Fibroblast of the conjunctiva (primary cell): ENCODE results near the gene AMDHD1.
A peak's percentile ranks its signal among the peaks of the same experiment; 100 is the strongest.

ENCODE experiments used
- DNase-seq: peaks from one replicate; pipeline ENCODE4 v3.0.0-alpha.2; 2010; ENCODE audit warnings: low read depth

Gene AMDHD1

DNA sequence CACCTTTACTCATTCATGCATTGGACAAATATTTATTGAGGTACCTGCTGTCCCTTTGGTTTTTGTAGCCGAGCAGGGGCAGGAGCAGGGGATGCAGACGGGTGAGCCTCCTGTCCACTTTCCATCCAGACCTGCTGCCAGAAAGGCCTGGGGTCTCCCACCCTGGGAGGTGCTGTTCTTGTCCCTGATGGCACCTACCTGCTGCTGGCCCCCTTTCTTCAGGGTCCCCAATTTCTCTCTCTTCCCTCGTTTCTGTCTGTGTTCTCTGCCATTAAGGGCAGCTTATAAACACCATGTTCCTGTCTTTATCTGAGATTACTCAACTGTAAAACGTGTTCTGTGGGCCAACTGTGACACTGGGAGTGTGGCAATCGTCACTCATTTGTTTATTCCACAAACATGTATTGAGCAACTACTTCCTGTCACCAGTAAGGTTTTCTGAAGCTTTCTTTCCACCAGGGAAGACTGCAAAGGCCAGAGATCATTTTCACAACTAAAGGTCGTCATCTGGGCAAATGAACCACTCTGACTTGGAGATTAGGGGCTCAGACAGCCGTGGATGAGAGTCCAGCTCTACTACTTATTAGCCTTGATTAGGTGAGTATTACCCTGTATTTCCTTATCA is 53.0 kb downstream of the AMDHD1 start, which contains the start of gene HAL:
Gene HAL (minus strand): TSS at position 311 of the 625 bp plus-strand sequence. CDS start 434 bp downstream, outside the sequence.
- DNase-seq: no peak

DNA sequence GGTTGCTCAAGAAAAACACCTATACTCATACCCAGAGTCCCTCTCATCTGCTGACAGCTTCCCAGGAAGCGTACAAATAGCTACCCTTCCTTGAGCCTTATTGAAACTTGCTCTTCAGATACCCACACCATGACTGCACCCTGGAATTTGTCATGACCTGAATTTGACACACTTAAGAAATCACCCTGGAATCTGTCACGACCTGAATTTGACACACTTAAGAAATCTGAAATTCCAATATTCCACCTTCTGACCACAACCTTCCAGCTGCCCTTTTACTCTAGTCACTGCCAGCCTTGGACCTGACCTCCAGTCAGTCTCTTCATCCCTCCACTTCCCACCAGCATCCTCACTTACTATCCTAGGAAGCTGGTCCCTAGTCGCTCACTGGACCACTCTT is 54.1 kb downstream of the AMDHD1 start:
- no peak for DNase-seq

GRCh38 chr12:95997911-95998510 is 54.9 kb downstream of the AMDHD1 start:
- DNase-seq: no peak

DNA sequence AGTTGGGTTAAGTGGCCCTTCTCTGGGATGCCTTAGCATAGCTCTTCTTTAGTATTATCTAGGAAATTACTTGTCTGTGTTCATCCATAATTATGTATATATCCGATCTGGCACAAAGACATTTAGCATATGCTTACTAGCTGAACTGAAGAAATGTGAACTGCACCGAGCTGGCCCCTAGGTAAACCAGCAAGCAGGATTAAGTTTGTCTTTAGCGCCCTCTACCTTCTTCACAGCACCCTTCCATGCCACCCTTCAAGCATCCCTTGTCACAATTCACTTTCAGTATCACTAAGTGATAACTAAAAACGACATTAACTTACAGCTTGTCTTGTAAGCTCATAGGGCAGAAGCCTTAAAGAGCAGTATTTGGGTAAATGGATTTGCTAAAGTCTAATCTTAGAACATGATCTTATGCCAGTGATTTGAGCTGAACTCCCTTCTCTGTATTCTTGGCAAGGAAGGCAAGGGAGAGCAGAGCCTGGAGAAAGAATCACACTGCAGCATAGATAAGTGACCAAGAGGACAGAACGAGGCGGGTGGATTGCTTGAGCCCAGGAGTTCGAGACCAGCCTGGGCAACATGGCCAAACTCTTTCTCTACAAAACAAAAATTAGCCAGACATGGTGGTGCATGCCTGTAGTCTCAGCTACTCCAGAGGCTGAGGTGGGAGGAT is 55.6 kb downstream of the AMDHD1 start:
- DNase-seq: peak; percentile 47

DNA sequence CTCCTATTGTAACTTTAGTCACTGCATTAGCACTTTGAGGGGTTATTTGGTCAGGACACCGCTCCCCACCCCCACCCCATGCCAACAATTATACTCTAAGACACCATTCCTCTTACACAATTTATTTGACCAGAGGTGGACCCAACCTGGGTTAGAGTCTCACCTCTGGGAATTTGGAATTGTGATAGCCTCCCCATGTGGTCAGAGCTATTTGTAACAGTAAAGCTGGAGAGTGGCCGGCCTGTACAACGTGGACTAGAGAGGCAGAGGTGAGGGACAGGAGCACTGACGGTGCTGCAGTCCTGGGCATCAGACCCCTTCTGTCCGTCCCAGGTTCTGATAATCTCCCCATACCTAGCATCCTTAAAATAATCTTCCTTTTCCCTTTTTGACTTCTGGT is 56.4 kb downstream of the AMDHD1 start:
- no peak for DNase-seq

DNA sequence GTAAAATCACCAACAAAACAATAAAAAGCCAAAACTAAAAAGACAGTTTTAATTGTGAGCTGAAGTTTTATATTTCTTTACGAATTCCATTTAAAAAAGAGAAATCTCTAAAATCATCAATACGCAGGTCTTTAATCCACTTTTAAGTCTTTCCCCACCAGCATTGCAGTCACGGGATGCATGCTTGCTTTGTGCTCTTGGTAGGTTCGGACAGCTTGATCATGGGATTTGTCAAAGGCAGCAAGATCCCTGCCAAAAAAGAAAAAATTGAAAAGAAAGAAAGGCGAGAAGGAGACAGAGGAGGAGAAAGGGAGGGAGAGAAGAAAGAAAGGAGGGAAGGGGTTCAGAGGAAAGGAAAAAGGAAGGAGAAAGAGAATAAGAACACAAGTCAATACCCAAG is 57.7 kb downstream of the AMDHD1 start:
- no peak for DNase-seq

- no peak for DNase-seq
Observed at GRCh38 chr12:96006727-96007126, 63.6 kb downstream of the AMDHD1 start.

DNA sequence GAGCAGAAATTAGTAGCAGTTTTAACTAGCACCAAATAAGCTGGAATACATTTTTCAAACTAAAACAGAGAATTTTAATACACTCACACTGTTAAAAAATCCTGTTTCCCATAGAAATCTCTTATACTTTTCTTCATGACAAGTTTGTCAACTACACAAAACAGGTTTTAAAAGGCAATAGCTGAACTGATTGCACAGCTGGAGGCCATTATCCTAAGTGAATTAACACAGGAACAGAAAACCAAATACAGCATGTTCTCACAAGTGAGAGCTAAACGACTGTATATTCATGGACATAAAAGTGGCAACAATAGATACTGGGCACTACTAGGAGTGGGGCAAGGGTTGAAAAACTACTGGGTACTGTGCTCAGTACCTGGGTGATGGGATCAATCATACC is 64.6 kb downstream of the AMDHD1 start:
- no peak for DNase-seq

DNA sequence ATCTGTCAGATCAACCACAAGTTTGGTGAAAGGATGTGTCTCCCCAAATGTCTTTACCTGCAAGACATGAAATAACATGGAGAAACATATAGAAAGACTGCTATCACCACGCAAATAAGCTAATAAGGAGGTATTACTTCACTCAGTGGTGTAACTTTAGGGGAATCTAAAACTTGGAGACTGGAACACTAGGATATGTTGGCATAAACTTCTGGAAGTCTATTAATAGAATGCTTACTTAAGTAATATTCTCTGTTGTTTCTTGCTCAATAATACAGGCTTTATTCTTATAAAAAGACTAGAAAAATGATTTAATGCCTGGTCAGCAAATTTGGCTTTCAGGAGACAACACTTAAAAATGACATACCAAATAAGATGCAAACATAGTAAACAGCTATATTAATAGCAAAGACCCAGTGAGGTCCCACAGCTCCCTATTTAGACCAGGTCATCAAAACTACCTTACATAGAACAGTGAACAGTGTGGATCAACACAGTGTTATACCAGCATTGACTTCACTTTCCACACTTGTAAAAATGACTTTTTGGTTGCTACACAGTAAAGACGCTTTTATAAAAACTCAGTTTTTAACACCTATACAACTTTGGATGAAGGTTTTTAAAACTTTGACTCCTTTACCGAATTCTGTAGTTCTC is 71.9 kb downstream of the AMDHD1 start:
- no peak for DNase-seq

GRCh38 chr12:96015672-96016071 is 72.5 kb downstream of the AMDHD1 start:
- DNase-seq: no peak
